HG02623 (cell line): ENCODE results near the gene SLC12A5.
"Not testable (repeated sequence)": the region's sequence is repeated elsewhere in the genome, so short reads cannot be mapped to it uniquely, and the experiment has no call there.

ENCODE experiments used
- ATAC-seq: cut with Tn5 transposase; IDR thresholded peaks from one replicate; pipeline ENCODE4 v1.9.1; 2021; ENCODE audit warnings: moderate library complexity; ENCODE audit not compliant: unreplicated experiment

SLC12A5 gene

DNA sequence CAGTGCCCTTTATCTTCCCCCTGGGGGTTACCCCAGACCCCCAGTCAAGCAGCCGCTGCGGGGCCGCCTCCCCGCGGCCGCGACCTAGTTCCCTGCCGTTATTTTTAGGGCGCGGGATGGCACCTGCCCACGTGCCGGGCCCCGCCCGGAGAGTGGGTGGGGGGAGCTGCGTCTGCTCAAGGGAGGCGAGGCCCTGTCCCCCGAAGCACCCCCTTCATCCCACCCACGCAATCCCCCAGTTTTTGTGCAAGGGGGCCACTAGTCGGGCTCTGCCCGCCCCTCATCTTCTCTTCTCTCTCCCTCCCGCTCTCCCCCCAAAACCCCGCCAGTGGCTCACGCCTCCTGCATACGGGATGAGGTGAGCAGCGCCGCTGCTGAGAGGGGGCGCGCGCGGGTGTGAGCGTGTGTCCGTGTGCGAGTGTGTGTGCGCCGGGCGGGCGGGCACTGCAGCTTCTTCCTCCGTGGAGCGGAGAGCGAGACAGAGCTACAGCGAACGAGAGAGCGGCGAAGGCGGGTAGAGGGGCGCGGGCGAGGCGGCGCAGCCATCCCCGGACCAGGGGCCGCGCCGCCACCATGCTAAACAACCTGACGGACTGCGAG lies at the start of gene SLC12A5:
Gene SLC12A5 (plus strand): TSS at position 444 of the 600 bp plus-strand sequence. CDS start 130 bp downstream, at position 574.
- no peak for ATAC-seq

DNA sequence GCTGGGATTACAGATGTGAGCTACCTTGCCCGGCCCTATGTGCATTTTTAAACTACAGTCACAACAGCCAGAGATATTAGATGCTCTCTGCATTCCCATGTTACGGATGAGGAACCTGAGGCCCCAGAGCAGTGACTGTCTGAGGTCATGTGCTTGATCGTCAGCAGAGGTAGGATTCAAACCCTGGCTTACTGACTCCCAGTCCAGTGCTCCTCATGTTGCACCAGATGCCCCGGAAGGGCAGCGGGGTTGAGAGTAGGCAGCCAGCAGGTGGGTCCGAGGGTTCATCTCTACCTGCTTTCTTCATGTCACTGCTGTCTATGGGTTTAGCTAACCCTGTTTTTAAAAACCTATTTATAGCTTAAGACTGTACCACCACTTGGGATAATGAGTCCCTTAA lies 47.8 kb upstream of the SLC12A5 start:
- ATAC-seq, result no peak

DNA sequence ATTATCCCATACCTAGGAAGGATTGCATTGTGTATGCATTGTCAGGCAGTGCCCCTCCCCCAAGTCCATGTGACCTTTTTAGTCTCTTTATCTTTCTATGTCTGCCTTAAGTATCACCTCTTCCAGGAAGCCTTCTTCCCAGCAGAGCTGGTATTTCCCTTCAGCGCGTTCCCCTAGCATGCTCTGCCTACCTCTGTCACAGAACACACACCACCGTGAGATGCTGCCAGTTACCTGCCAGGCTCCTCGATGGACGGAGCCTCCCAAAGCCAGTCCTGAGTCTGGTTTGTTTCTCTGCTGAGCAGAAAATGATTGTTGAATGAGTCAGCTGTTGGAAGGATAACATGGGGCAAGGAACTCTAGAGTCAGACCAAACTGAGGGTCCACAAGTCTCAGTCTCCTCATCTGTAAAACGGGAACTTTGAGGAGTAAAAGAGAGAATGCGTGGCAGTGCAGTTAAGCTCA lies 45.7 kb upstream of the SLC12A5 start:
- ATAC-seq, result no peak

DNA sequence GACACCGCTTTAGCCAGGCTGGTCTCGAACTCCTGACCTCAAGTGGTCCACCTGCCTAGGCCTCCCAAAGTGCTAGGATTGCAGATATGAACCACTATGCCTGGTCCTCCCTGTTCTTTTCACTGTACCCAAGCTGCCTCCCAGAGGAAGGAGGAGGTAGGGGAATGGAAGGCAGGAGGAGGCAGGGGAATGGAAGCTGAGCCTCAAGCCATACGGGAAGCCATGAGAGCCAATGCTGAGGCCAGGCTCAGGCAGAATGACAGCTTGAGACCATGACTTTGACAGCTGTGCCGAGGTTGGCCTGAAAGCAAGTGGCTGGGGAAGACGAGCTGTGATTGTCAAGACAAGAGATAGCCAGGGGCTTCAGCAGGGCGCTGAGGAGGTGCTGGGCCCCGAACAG lies 43.4 kb upstream of the SLC12A5 start:
- ATAC-seq, result no peak

DNA sequence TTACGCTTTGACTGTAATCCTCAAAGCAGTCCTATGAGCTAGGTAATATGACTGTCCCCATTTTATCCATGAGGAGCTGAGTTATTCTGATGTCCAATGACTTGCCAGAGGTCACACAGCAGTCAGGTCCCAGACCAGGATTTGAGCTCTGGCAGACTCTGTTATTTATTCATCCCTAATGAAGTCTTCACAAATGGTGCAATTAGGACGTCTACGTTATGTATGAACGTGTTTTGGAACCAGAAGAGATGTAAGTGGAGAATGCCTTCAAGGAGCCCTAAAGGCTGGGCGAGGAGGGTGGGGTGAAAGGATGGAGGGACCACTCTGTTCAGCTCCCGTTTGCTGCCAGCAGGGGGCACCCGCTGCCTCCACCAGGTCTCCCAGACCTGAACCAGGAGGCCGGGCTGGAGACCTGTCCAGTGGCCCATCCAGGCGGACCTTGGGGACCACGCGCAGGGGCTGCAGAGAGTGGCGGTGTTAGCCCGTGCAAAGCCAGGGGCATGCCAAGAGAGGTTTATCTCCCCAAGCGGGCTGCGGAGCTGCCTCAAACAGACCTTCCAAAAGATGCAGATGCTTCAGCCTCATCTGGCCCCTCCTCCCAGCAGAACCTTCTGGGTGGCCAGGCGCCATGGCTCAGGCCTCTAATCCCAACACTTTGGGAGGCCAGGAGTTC lies 41.8 kb upstream of the SLC12A5 start:
- no peak for ATAC-seq

DNA sequence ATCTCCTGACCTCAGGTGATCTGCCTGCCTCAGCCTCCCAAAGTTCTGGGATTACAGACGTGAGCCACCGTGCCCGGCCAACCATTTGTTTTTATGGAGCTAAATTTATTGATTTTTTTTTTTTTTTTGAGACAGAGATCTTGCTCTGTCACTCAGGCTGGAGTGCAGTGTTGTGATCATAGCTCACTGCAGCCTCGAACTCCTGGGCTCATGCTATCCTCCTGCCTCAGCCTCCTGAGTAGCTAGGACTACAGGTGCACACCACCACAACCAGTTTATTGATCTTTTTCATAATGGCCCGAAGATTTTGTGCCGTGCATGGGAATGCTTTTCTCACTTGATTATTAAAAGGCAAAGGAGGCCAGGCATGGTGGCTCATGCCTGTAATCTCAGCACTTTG lies 40.2 kb upstream of the SLC12A5 start:
- not testable (repeated sequence) for ATAC-seq

DNA sequence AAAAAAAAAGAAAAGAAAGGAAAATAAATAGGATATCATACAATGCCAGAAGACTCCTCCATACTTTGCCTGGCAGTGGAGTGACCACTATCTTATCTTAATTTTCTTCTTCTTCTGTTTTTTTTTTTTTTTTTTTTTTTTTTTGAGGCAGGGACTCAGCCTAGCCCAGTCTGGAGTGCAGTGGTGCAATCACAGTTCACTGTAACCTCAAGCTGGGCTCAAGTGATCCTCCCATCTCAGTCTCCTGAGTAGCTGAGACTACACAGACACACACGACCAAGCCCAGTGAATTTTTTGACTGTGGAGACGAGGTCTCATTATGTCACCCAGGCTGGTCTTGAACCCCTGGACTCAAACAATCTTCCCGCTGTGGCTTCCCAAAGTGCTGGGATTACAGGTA lies 37.4 kb upstream of the SLC12A5 start:
- ATAC-seq, result no peak

DNA sequence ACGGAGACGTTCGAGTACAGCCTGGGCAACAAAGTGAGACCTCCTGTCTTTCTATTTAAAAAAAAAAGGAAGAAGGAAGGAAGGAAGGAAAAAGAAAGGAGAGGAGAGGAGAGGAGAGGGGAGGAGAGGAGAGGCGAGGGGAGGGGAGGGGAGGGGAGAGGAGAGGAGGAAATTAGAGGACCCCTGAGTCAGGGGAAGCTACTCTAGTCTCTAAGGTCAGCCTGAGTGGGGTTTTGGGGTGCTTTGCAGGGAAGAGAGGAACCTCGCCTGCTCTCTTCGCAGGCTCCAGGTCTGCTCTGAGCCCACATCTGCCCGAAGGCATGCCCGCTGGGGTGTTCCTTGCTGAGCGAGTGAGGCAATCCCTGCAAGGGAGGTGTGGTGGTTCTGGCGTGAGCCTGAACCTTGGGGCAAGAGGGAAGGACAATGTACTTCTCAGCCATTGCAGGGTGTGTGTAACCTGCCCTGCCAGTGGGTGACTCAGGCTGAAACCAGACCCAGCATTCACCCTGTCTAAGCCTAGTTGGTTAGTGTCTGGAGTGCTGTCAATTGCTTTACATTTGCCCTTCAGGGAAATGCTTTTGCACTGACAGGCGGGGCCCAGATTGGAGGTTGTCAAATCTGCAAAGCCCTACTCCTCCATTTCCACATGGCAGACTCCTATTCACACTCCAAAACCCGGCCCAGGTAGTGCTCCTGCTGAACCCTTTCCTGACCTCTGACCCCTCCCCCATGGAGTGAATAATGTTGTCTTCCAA lies 35.6 kb upstream of the SLC12A5 start:
- ATAC-seq, result no peak

DNA sequence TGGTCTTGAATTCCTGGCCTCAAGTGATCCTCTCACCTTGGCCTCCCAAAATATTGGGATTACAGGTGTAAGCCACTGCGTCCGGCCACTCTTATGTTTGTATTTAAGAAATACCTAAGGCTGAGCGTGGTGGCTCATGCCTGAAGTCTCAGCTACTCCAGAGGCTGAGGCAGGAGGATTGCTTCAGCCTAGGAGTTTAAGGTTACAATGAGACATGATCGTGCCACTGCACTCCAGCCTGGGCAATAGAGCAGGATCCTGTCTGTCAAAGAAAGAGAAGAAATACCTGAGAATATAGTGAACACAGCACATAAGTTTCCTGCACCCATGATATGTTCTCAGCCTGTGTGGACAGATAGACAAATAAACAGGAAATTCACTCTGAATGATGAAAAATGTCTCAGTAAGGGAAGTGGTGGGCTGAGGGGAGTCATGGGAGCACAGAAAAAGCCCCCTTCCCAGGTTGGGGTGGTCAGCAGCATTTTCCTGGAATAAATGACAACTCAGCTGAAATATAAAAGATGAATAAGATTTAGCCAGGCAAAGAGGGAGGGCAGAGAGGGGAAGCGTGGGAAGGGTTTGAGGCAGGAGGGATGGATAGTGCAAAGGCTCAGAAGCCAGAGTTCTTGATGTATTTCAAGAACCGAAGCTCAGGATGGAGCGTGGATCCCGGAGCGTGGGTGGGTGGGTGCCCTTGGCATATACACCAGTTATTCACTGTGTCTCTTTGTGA lies 34.1 kb upstream of the SLC12A5 start:
- no peak for ATAC-seq

DNA sequence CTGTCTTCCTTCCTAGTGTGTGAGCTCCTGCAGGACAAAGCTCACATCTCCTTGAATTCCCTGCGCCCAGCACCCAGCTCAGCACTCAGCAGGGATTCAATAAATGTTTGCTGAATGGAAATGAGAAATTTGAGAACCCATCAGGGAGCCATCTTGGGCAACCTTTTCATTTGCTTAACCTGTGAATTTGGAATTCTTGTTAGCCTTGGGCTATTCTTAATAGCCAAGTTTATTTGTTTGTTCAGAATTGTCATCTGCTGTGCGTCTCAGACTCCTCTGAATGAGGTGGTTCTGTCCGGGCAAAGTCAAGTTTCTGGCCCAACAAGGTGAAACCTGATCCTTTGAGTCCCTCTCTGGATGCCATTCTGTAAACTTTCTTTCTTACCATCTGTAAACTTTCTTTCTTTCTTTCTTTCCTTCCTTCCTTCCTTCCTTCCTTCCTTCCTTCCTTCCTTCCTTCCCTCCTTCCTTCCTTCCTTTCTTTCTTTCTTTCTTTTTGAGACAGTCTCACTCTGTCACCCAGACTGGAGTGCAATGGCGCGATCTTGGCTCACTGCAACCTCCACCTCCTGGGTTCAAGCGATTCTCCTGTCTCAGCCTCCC lies 33.4 kb upstream of the SLC12A5 start:
- ATAC-seq, result not testable (repeated sequence)

DNA sequence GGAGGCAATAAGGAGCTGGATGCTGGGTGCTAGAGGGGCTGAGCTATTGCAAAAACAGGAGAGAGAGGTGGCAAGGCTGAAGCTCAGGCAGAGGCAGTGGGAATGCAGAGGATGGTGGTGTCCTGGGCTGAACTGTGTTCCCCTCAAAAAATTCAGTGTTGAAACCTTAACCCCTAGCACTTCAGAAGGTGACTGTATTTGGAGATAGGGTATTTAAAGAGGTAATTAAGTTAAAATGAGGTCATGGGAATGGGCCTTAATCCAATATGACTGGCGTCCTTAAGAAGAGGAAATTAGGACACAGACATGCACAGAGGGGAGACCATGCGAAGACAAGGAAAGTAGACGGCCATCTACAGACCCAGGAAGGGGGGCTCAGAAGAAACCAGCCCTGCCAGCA lies 31.8 kb upstream of the SLC12A5 start:
- ATAC-seq, result no peak

DNA sequence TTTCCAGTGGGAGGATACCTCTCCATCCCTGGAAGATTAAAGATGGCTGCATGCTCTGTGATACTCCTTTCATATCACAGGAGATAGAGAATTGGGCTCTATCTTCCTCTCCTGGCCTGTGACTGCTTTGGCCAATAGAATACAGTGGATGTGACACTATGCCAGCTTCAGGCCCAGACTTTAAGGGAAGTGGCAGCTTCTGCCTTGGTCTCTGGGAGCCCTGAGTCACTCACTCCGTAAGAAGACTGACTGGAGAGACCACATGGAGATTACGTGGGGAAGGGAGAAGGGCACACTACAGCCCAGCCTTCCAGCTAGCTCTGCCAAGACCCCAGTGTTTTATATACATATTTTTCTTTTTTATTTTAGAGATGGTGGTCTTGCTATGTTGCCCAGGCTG lies 30.7 kb upstream of the SLC12A5 start:
- ATAC-seq, result no peak

DNA sequence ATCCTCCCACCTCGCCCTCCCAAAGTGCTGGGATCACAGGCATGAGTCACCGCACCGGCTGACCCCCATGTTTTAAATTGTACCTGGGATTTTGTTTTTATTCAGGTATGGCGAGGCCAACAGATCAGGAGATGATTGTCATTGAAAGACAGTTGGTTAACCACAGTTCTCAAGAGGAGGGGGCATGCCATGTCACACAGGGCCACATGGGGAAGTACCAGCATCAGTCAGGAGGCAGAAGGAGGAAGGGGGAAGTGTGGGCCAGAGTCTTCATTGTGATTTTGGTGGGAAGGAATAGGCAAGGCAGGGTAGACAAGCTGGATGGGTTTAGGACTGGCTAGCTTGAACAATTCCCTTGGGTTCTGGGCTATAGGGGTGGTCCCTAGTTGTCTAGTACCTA lies 30.3 kb upstream of the SLC12A5 start:
- no peak for ATAC-seq

DNA sequence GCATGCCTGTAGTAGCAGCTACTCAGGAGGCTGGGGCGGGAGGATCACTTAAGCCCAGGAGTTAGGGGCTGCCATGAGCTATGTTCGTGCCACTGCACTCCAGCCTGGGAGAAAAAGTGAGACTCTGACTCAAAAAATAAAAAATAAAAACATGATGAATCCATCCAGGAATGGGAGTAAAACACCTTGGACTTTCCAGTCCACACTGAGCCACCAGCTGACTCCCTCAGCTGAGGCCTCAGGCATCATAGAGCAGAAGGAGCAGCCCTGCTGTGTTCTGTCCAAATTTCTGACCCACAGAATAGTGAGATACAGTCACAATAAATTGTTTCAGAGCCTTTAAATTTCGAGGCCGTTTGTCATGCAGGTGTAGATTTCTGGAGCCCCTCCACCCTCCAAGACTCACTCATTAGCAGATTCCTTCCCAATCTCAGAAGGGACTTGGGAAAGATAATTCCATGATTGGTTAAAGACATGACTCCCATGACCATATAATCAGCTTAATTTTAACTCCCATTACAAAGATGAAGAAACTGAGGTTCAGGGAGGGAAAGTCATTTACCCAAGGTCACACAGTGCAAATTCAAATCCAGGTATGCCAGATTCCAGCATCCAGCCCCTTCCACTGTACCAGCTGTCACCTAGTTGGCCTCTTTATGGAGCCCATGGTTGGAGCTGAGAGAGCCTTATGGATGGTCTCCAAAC lies 29.3 kb upstream of the SLC12A5 start:
- ATAC-seq, result no peak

DNA sequence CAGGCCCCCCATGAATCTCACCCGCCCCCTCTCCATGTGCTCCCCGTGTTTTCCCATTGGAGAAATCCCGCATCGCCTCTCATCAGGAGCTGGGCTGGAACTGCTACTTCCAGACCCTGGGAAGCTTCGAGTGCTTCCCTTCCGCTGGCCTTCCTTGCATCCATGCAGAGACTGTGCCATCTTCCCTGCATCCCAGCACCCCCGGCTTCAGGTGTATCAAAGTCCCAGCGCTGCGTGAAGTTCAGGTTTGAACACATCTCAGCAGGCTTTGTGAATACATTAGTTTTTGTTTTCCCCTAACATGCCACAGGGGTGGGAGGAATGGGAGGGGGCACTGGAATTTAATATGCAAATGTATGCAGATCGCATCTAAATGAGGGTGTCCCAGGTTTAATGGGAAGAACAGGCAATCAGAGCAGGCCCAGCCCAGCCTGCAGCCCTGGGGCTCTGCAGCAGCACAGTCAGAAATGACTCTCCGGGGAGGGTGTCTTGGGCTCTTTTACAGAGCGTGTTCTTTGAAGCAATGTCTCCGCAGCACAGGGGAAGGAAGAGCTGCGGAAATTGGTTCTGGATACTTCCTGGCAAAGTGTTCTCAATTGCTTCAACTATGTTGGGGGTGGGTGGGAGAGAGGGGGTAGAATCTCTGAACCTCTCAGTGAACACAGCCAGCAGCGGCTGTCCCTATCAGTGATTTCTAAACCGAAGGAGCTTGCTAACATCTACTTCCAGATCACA lies 28.6 kb upstream of the SLC12A5 start:
- no peak for ATAC-seq

DNA sequence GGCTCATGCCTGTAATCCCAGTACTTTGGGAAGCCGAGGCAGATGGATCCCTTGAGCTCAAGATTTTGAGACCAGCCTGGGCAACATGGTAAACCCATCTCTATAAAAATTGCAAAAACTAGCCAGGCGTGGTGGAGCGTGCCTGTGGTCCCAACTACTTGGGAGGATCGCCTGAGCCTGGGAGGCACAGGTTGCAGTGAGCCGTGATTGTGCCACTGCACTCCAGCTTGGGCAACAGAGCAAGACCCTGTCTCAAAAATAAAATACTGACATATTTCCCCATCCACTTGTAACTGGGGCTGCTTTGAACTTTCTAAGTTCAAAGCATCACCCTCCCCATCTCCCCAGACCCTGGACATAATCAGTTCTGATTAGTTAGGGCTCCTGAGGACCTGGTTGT lies 27.5 kb upstream of the SLC12A5 start:
- no peak for ATAC-seq

DNA sequence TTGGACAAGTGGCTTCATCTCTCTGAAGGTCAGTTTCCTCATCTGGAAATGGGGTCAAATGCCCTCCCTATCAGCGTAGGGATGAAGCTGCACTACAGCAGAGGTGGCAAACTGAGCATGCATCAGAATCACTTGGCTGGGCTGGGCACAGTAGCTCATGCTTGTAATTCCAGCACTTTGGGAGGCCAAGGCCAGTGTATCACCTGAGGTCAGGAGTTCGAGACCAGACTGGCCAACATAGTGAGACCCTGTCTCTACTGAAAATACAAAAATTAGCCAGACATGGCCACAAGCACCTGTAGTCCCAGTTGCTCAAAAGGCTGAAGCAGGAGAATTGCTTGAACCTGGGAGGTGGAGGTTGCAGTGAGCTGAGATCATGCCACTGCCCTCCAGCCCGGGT lies 27.0 kb upstream of the SLC12A5 start:
- no peak for ATAC-seq

DNA sequence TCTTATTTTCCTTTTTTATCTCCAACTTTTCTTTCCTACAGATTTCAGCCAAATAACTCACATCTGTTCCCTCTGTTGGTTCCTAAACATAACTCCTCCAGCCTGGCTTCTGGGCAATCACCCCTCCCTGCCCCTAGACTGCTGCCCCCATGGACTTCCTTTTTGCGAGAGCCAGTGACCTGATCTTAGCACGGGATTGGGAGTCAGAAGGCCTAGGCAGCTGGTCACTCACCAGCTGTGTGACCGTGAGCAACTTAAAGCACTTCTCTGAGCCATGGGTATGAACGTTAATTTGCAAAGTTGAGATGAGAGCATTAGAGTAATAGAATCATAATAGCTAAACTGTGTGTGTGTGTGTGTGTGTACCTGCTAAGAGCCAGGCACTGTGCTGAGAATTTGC lies 24.8 kb upstream of the SLC12A5 start:
- no peak for ATAC-seq

DNA sequence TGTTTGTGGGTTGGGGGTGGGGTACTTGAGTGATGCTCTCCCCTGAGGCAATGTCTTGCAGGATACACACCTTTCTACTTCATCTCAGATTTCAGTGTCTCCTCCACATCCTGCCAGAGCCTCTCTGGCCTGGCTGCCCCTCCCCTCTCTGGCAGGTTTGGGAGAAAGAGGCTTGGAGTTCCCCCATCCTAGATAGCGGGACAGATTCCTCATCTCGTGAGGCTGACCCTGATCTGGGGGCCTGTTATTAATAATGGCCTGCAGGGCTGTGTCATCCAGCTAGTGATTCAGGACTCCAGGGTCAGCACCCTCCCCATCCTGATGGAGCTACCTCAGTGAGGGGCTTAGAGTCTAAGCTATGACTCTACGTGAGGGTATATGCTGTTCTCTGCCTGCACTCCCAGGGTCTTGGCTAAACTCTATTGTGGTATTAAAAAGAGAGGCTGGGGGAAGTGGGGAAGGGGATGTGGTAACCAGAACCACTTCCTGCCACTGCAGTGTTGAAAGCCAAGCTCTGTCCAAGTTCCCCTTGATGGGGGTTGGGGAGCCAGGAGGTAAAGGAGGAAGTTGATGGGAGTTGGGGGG lies 24.0 kb upstream of the SLC12A5 start:
- no peak for ATAC-seq
